Measurements from ENCODE around the gene PCSK2.

Gene PCSK2

DNA sequence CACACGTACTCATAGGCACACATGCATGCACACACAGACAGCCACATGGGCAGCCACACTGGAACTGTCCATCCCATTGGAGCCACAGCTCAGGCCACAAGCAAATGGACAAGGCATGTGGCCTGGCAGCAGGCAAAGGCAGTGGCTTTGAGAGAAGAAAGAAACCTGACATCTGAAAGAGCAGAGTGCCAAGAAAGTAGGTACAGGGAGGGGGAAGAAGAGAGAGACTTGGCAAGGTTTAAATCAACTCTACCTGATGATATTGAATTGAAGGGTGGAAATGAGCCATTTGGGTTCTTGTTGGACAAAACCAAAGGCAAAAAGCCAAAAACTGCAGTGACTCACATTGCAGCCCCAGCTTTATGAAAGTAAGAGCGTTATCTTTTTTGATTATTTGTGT lies 142.7 kb downstream of the PCSK2 start:
- no peak overlapping the region for H3K4me3 ChIP-seq (ENCODE audit: low read depth, low read length)
- H3K27ac ChIP-seq (ENCODE audit: low read depth, low read length), result no peak overlapping the region
- peaks cover 17% of the 10 kb centered on the region for H3K27me3 ChIP-seq (ENCODE audit: insufficient read depth, low read length)
- H3K4me1 ChIP-seq (ENCODE audit: control insufficient read depth, insufficient read depth, low read length, unreplicated experiment), result no peaks in the 10 kb centered on the region
- no peaks in the 10 kb centered on the region for H3K36me3 ChIP-seq (ENCODE audit: insufficient read depth, low read length)
- H2AFZ ChIP-seq (ENCODE audit: low read length, unreplicated experiment), result no peak overlapping the region
- no peaks in the 10 kb centered on the region for H3K79me2 ChIP-seq (ENCODE audit: control insufficient read depth, insufficient read depth, low read length, unreplicated experiment)

DNA sequence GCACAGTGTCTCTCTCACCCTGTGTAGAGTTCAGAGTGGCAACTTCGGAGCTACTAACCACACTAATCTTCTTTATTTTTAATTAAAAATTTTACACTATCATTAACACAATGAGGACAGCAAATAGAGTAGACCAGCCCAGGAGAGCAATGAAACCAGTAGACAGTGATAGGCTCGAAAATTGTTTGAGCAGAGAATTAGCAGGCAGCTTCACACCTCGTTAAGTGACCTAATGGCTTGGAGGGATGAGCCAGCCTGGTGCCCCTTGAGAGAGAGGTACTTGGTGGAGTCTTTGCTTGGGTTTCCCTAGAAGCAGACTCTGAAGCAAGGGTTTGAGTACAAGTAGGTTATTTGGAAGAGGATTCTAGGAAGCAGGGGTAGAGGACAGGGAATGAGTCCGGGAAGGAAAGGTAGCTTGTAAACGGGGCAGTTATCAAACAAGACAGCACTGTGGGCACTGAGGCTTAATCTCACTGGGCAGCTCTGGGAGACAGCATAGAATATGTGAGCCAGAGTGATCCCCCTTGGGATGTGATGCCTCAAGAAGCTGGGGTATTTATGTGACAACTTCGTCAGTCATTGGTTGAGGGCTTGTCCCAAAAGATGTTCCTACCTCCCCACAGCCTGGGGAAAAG lies 146.1 kb downstream of the PCSK2 start:
- no peak overlapping the region for H3K27ac ChIP-seq (ENCODE audit: low read depth, low read length)
- no peaks in the 10 kb centered on the region for H3K36me3 ChIP-seq (ENCODE audit: insufficient read depth, low read length)
- H2AFZ ChIP-seq (ENCODE audit: low read length, unreplicated experiment), result no peak overlapping the region
- no peak overlapping the region for H3K4me3 ChIP-seq (ENCODE audit: low read depth, low read length)
- H3K4me1 ChIP-seq (ENCODE audit: control insufficient read depth, insufficient read depth, low read length, unreplicated experiment), result no peaks in the 10 kb centered on the region
- no peaks in the 10 kb centered on the region for H3K79me2 ChIP-seq (ENCODE audit: control insufficient read depth, insufficient read depth, low read length, unreplicated experiment)
- no peaks in the 10 kb centered on the region; the same call in 1 of the 2 replicates for H3K27me3 ChIP-seq (ENCODE audit: insufficient read depth, low read length)

DNA sequence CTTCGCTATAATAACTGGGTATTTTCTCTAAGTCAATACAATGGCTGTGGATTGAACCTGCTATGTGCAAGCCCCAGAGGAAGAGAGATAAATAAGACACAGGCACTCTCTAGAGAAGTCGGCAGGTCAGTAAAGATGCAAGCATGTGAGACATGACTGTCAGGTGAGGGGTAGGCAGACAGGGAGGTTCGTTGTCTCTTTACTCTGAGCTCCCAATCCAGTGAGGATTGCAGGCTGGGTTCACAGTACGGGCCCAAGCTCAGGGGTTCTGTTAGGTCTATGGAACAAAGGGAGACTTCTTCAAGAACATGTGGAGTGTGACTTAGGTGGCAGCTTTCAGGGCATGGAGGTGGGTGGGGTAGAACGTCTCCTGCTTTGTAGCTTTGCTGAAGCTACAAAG lies 147.2 kb downstream of the PCSK2 start:
- H3K27me3 ChIP-seq (ENCODE audit: insufficient read depth, low read length), result no peaks in the 10 kb centered on the region; the same call in 1 of the 2 replicates
- no peaks in the 10 kb centered on the region for H3K79me2 ChIP-seq (ENCODE audit: control insufficient read depth, insufficient read depth, low read length, unreplicated experiment)
- H3K27ac ChIP-seq (ENCODE audit: low read depth, low read length), result no peak overlapping the region
- H3K4me1 ChIP-seq (ENCODE audit: control insufficient read depth, insufficient read depth, low read length, unreplicated experiment), result no peaks in the 10 kb centered on the region
- H3K36me3 ChIP-seq (ENCODE audit: insufficient read depth, low read length), result no peaks in the 10 kb centered on the region
- no peak overlapping the region for H2AFZ ChIP-seq (ENCODE audit: low read length, unreplicated experiment)
- H3K4me3 ChIP-seq (ENCODE audit: low read depth, low read length), result no peak overlapping the region

DNA sequence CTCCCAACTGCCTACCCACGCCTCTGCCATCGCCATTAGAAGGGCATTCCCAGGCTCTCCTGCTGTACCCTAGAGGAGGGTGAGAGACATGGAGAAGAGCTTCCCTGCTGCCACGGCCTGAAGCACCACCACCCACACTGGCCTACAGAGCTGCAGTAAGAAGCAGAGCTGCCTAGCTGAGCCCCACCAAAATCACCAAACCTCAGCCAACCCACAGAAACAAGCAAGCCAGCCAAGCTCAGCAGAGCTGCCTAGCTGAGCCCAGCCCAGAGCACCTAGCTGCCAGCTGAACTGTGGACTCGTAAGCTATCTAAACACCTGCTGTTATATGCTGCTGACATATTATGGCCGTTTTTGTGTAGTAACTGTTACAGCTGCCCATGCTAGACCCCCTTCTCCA lies 149.2 kb downstream of the PCSK2 start:
- Histone ChIP-seq H3K27ac (ENCODE audit: low read depth, low read length) (no peak overlapping the region), H3K4me1 (ENCODE audit: control insufficient read depth, insufficient read depth, low read length, unreplicated experiment) (no peaks in the 10 kb centered on the region), H3K79me2 (ENCODE audit: control insufficient read depth, insufficient read depth, low read length, unreplicated experiment) (no peaks in the 10 kb centered on the region), H3K4me3 (ENCODE audit: low read depth, low read length) (no peak overlapping the region), H2AFZ (ENCODE audit: low read length, unreplicated experiment) (no peak overlapping the region), H3K27me3 (ENCODE audit: insufficient read depth, low read length) (no peaks in the 10 kb centered on the region), H3K36me3 (ENCODE audit: insufficient read depth, low read length) (no peaks in the 10 kb centered on the region)

DNA sequence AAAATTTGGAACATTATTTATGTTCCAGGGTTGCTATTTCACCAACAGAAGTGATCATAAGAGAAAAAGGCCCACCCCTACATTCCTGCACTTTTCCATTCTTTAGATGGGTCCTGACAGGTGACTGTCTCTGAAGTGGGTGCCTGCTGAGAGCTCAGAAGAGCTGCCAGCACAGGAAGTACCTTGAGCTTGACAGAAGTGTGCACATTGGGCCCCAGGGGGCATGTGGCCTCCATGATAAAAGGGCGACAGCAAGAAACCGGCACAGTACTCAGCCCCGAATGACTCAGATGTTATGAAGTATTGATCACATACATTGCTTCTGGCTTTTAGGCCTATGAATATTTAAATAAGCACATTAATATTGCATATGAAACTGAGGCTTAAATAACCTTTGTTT lies 150.4 kb downstream of the PCSK2 start:
- H3K36me3 ChIP-seq (ENCODE audit: insufficient read depth, low read length), result no peaks in the 10 kb centered on the region
- H3K27ac ChIP-seq (ENCODE audit: low read depth, low read length), result no peak overlapping the region
- H3K79me2 ChIP-seq (ENCODE audit: control insufficient read depth, insufficient read depth, low read length, unreplicated experiment), result no peaks in the 10 kb centered on the region
- no peak overlapping the region for H3K4me3 ChIP-seq (ENCODE audit: low read depth, low read length)
- no peaks in the 10 kb centered on the region for H3K27me3 ChIP-seq (ENCODE audit: insufficient read depth, low read length)
- H2AFZ ChIP-seq (ENCODE audit: low read length, unreplicated experiment), result no peak overlapping the region
- H3K4me1 ChIP-seq (ENCODE audit: control insufficient read depth, insufficient read depth, low read length, unreplicated experiment), result no peaks in the 10 kb centered on the region

DNA sequence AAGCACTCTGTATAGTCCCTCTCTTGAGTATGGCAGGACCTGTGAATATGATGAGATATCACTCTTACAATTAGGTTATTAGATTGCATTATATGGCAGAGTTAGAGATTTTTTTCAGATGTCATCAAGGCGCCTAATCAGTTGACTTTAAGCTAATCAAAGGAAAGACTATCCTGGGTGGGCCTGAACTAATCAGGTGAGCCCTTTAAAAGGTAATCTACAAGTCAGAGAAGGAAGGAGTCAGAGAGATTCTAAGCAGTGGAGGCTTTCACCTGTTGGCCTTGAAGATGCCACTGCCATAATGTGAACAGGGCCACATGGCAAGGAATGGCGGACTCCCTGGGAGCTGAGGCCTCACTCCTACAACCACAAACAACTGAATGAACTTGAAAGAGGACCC lies 152.8 kb downstream of the PCSK2 start:
- H2AFZ ChIP-seq (ENCODE audit: low read length, unreplicated experiment), result no peak overlapping the region
- H3K27ac ChIP-seq (ENCODE audit: low read depth, low read length), result no peak overlapping the region
- H3K79me2 ChIP-seq (ENCODE audit: control insufficient read depth, insufficient read depth, low read length, unreplicated experiment), result no peaks in the 10 kb centered on the region
- H3K4me3 ChIP-seq (ENCODE audit: low read depth, low read length), result no peak overlapping the region
- H3K4me1 ChIP-seq (ENCODE audit: control insufficient read depth, insufficient read depth, low read length, unreplicated experiment), result no peaks in the 10 kb centered on the region
- no peaks in the 10 kb centered on the region for H3K36me3 ChIP-seq (ENCODE audit: insufficient read depth, low read length)
- H3K27me3 ChIP-seq (ENCODE audit: insufficient read depth, low read length), result 0 out of 2 replicates have a peak, but pooled peaks cover 5% of the 10 kb centered on the region

DNA sequence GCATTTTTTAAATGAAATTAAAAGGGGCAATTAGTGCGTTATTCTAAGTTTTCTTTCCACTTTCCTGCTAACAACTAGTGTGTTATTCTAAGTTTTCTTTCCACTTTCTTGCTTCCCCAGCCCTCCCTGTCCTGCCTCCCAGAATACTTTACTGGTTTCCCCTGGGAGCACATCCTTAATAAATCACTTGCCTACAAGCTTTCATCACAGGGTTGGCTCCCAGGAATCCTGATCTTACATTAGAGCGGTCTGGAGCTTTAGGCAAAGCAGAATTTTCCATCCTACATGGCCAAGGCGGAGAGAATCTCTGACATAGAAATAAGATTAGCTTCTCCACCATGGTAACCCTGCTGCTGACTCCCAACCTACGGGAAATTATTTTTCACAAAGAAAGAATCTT lies 154.0 kb downstream of the PCSK2 start:
- Histone ChIP-seq H3K79me2 (ENCODE audit: control insufficient read depth, insufficient read depth, low read length, unreplicated experiment) (no peaks in the 10 kb centered on the region), H2AFZ (ENCODE audit: low read length, unreplicated experiment) (no peak overlapping the region), H3K4me1 (ENCODE audit: control insufficient read depth, insufficient read depth, low read length, unreplicated experiment) (no peaks in the 10 kb centered on the region), H3K36me3 (ENCODE audit: insufficient read depth, low read length) (no peaks in the 10 kb centered on the region), H3K27me3 (ENCODE audit: insufficient read depth, low read length) (0 out of 2 replicates have a peak, but pooled peaks cover 5% of the 10 kb centered on the region), H3K4me3 (ENCODE audit: low read depth, low read length) (no peak overlapping the region), H3K27ac (ENCODE audit: low read depth, low read length) (no peak overlapping the region)

DNA sequence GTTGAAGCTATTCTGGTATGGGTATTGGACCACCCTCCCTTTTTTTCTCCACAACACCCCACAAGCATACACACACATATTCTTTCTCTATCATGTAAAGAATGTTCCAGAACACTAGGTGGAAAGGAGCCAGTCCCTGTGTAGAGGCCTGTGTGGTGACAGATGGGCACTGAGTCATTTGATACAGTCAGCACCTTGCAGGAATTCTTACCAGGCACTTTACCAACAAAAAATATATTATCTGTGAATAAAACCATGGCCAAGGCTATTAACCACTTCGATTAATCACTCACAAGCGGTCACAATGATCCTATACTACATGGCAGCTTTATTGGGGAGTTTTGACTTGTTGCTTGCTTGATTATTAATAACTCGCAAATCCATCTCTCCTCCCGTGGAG lies 154.9 kb downstream of the PCSK2 start:
- H3K79me2 ChIP-seq (ENCODE audit: control insufficient read depth, insufficient read depth, low read length, unreplicated experiment), result no peaks in the 10 kb centered on the region
- H3K4me1 ChIP-seq (ENCODE audit: control insufficient read depth, insufficient read depth, low read length, unreplicated experiment), result no peaks in the 10 kb centered on the region

DNA sequence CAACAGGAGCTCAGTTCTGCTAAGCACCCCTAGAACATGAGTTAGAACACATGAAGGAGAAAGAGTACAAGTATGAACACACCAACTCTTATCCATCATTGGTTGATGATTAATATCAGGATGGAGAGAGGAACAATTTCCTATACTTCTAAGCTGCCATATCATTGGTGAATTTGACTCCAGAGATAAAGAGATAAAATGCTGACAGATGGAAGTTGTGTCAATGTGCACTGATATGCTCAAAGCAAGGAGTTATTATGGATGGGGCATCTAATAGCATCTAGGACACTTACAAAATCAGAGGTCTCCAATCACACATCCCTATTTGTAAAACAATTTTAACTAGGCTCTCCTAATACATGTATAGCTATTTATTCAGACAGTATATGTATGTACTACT lies 159.0 kb downstream of the PCSK2 start:
- H3K27me3 ChIP-seq (ENCODE audit: insufficient read depth, low read length), result peaks cover 12% of the 10 kb centered on the region; the same call in 1 of the 2 replicates
- H3K36me3 ChIP-seq (ENCODE audit: insufficient read depth, low read length), result no peaks in the 10 kb centered on the region
- H3K4me1 ChIP-seq (ENCODE audit: control insufficient read depth, insufficient read depth, low read length, unreplicated experiment), result no peaks in the 10 kb centered on the region

More for the DNA sequence above, 154.9 kb downstream of the PCSK2 start:
- Histone ChIP-seq H3K27me3 (ENCODE audit: insufficient read depth, low read length) (0 out of 2 replicates have a peak, but pooled peaks cover 5% of the 10 kb centered on the region), H3K27ac (ENCODE audit: low read depth, low read length) (no peak overlapping the region), H3K36me3 (ENCODE audit: insufficient read depth, low read length) (no peaks in the 10 kb centered on the region), H3K4me3 (ENCODE audit: low read depth, low read length) (no peak overlapping the region), H2AFZ (ENCODE audit: low read length, unreplicated experiment) (no peak overlapping the region)

DNA sequence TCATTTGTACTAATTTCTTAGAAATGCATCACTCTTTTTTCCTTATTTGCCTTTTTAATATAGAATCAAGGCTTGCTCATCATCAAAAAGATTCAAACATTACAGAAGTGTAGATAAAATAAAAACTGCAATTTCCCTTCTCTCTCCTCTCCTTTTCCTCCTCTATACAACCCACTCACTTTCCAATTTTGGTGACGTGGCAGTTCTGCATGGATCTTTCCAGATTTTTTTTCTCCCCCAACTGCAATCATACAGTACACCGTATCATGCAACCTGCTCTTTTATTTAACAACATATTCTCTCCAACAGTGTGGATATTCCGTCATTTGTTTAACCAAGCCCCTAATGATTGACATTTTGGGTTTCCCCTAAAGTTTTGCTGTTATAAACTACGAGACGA lies 163.8 kb downstream of the PCSK2 start:
- Histone ChIP-seq H3K4me1 (ENCODE audit: control insufficient read depth, insufficient read depth, low read length, unreplicated experiment) (no peaks in the 10 kb centered on the region), H3K36me3 (ENCODE audit: insufficient read depth, low read length) (no peaks in the 10 kb centered on the region), H3K27ac (ENCODE audit: low read depth, low read length) (no peak overlapping the region), H3K4me3 (ENCODE audit: low read depth, low read length) (no peak overlapping the region), H3K79me2 (ENCODE audit: control insufficient read depth, insufficient read depth, low read length, unreplicated experiment) (no peaks in the 10 kb centered on the region), H2AFZ (ENCODE audit: low read length, unreplicated experiment) (no peak overlapping the region), H3K27me3 (ENCODE audit: insufficient read depth, low read length) (peaks cover 11% of the 10 kb centered on the region)

More for the DNA sequence above, 159.0 kb downstream of the PCSK2 start:
- Histone ChIP-seq H3K79me2 (ENCODE audit: control insufficient read depth, insufficient read depth, low read length, unreplicated experiment) (no peaks in the 10 kb centered on the region), H3K27ac (ENCODE audit: low read depth, low read length) (no peak overlapping the region), H3K4me3 (ENCODE audit: low read depth, low read length) (no peak overlapping the region), H2AFZ (ENCODE audit: low read length, unreplicated experiment) (no peak overlapping the region)

DNA sequence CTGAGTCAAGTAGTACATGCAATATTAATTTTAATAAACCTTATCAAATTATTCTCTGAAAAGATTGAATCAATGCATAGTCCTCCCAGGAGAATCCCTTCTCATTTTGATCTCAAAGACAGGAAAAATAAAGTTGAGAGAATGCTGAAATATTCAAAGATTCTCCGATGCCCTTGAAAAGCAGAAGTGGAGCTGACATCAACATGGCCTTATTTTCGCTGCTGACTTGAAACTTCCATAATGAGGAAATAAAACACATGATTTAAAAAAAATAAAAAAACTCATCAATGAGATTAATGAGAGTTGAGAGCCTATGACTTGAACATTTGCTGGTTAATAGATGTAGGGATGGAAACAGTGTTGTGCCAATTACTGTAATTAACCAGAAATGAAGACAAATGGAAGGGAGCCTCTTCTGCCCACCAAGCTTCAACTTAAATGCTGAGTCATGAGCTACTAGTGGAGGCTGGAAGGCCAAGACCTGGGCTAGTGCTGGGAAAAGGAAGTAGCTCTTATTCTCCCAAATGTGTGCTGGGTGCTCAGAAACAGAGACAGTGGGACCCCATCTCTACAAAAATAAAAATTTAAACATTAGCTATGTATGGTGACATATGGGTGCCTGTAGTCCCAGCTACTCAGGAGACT lies 164.4 kb downstream of the PCSK2 start:
- no peaks in the 10 kb centered on the region for H3K4me1 ChIP-seq (ENCODE audit: control insufficient read depth, insufficient read depth, low read length, unreplicated experiment)
- H3K27me3 ChIP-seq (ENCODE audit: insufficient read depth, low read length), result peaks cover 16% of the 10 kb centered on the region
- no peaks in the 10 kb centered on the region for H3K36me3 ChIP-seq (ENCODE audit: insufficient read depth, low read length)
- no peak overlapping the region for H3K4me3 ChIP-seq (ENCODE audit: low read depth, low read length)
- H3K79me2 ChIP-seq (ENCODE audit: control insufficient read depth, insufficient read depth, low read length, unreplicated experiment), result no peaks in the 10 kb centered on the region
- H3K27ac ChIP-seq (ENCODE audit: low read depth, low read length), result no peak overlapping the region
- H2AFZ ChIP-seq (ENCODE audit: low read length, unreplicated experiment), result no peak overlapping the region

Data from ACC112 (cell line).